OCI-LY7 (cell line): ENCODE results near the gene DHX34. TPM values are rescaled to one million over a fixed set of nuclear protein-coding genes. Genes with fewer than 3 reads are reported as not detected.
"Not testable (repeated sequence)": the region's sequence is repeated elsewhere in the genome, so short reads cannot be mapped to it uniquely, and the experiment has no call there.

ENCODE experiments used
- Bru-seq: library from RNA; stranded (reverse); fragments of 400-500 nt; gene quantifications from one replicate; lab custom pipeline; 2021; lab: Mats Ljungman, UMichigan
- BruChase-seq, 2 experiments: library from RNA; stranded (reverse); fragments of 400-500 nt; gene quantifications; one replicate each; lab custom pipeline; 2021; lab: Mats Ljungman, UMichigan
- BruUV-seq: library from RNA; stranded (reverse); fragments of 400-500 nt; replicated peaks from 2 replicates; lab custom pipeline; 2021; lab: Mats Ljungman, UMichigan
- CTCF ChIA-PET: fragments of 300-600 bp; sonication (Branson Sonifier 250); formaldehyde crosslinking; loops from one replicate; lab custom pipeline; 2022; ENCODE audit warnings: antibody characterized with exemption; ENCODE audit not compliant: unreplicated experiment; lab: Charles Lee
- POLR2A ChIA-PET: fragments of 300-600 bp; sonication (Branson Sonifier 250); formaldehyde crosslinking; loops from one replicate; lab custom pipeline; 2022; ENCODE audit warnings: antibody characterized with exemption; lab: Charles Lee
- DNase-seq: peaks from one replicate; pipeline ENCODE4 v3.0.0-alpha.2; 2015; ENCODE audit warnings: low spot score
- H2AFZ ChIP-seq: fragments of 200-600 bp; sonication (generic), shearing (Covaris generic); 2 replicates; pipeline ENCODE4 v1.6.1; 2014; ENCODE audit warnings: mild to moderate bottlenecking, antibody characterized with exemption, low read length, moderate library complexity
- H3K27ac ChIP-seq: fragments of 200-600 bp; sonication (generic); 2 replicates; pipeline ENCODE4 v1.5.1; 2014; ENCODE audit warnings: mixed run types, low read depth, mild to moderate bottlenecking, moderate library complexity, low read length, inconsistent platforms; ENCODE audit not compliant: poor library complexity, severe bottlenecking
- H3K36me3 ChIP-seq: fragments of 200-600 bp; sonication (generic); 2 replicates; pipeline ENCODE4 v1.6.1; 2014; ENCODE audit warnings: mild to moderate bottlenecking, antibody characterized with exemption, low read length, moderate library complexity, mixed read lengths; ENCODE audit not compliant: insufficient read depth
- H3K4me1 ChIP-seq: fragments of 200-600 bp; sonication (generic); 2 replicates; pipeline ENCODE4 v1.5.1; 2014; ENCODE audit warnings: mild to moderate bottlenecking, low read length; ENCODE audit not compliant: insufficient read depth, poor library complexity, severe bottlenecking
- H3K4me2 ChIP-seq: fragments of 200-600 bp; sonication (generic); 2 replicates; pipeline ENCODE4 v1.6.1; 2014; ENCODE audit warnings: mild to moderate bottlenecking, low read length
- H3K4me3 ChIP-seq: fragments of 200-600 bp; sonication (generic); 2 replicates; pipeline ENCODE4 v1.5.1; 2014; ENCODE audit warnings: mild to moderate bottlenecking, low read depth, low read length; ENCODE audit not compliant: poor library complexity, severe bottlenecking
- H3K79me2 ChIP-seq: fragments of 200-600 bp; sonication (generic); 2 replicates; pipeline ENCODE4 v1.6.1; 2016; ENCODE audit warnings: low read depth, mild to moderate bottlenecking, low read length, moderate library complexity, mixed read lengths; ENCODE audit not compliant: insufficient read depth
- H3K9me2 ChIP-seq: fragments of 200-600 bp; sonication (generic); 2 replicates; pipeline ENCODE4 v1.6.1; 2016; ENCODE audit warnings: mild to moderate bottlenecking, low read length, mixed read lengths; ENCODE audit not compliant: insufficient read depth
- H3K9me3 ChIP-seq: fragments of 200-600 bp; sonication (generic); 2 replicates; pipeline ENCODE4 v1.6.1; 2014; ENCODE audit warnings: mild to moderate bottlenecking, mixed run types, low read length, mixed read lengths
- H4K20me1 ChIP-seq: fragments of 200-600 bp; sonication (generic); 2 replicates; pipeline ENCODE4 v1.6.1; 2014; ENCODE audit warnings: mild to moderate bottlenecking, antibody characterized with exemption, low read length, moderate library complexity, mixed read lengths; ENCODE audit not compliant: insufficient read depth
- CTCF ChIP-seq: fragments of 200-600 bp; sonication (generic); conservative IDR thresholded peaks from 2 replicates; pipeline ENCODE4 v1.5.1; 2014; ENCODE audit warnings: mild to moderate bottlenecking, antibody characterized with exemption, low read length, moderate library complexity, mixed read lengths
- EZH2phosphoT487 ChIP-seq: fragments of 200-600 bp; sonication (generic); IDR thresholded peaks from 2 replicates; pipeline ENCODE4 v1.6.1; 2018; ENCODE audit warnings: low read depth, borderline replicate concordance, mild to moderate bottlenecking, mixed run types, antibody characterized with exemption, low read length, moderate library complexity, mixed read lengths
- intact Hi-C: fragments of 100-400 bp; cut with micrococcal nuclease; formaldehyde crosslinking; loops from one replicate; pipeline ENCODE4 v1.10.0; 2022; ENCODE audit not compliant: unreplicated experiment
- long read RNA-seq: library from polyadenylated mRNA; stranded (forward); transcript quantifications from one replicate; pipeline ENCODE4 v2.0.0, GENCODE V29; 2022
- total RNA-seq, 2 experiments: library from RNA; depleted of rRNA in 1 of 2; stranded (reverse); fragments of >200 nt in 1 of 2; shearing (Covaris generic) in 1 of 2; gene quantifications; 2 replicates each; pipeline ENCODE4 v1.2.3, GENCODE V29; 2014 to 2022

Gene DHX34
- total RNA-seq (2014; rRNA removed; shearing (Covaris generic)) (23.0 and 32.2 TPM in 2 replicates), total RNA-seq (2022) (18.9 and 19.7 TPM in 2 replicates), Bru-seq, nascent RNA (percentile 59 among the genes with signal in this experiment), BruChase-seq, experiment 1, labeled RNA remaining after a 6-hour chase (percentile 64 among the genes with signal in this experiment), BruChase-seq, experiment 2, labeled RNA remaining after a 2-hour chase (percentile 61 among the genes with signal in this experiment)
- long read RNA-seq, full-length matches to known transcripts: 5 of 30 reads
- long read RNA-seq, partial matches to known transcripts: 18 of 30 reads
- long read RNA-seq, other reads (novel, unspliced or antisense): 7 of 30 reads

- peak; percentile 99 for DNase-seq
- Histone ChIP-seq H3K4me1 (peaks cover 27% of the 10 kb centered on the region), H4K20me1 (no peaks in the 10 kb centered on the region), H3K9me2 (no peaks in the 10 kb centered on the region), H3K36me3 (peaks cover 28% of the 10 kb centered on the region), H3K4me3 (peak within 1 kb of the TSS; percentile 81), H3K4me2 (peak within 1 kb of the TSS; percentile 78), H3K9me3 (no peaks in the 10 kb centered on the region), H3K27ac (peak within 1 kb of the TSS; percentile 20), H3K79me2 (peaks cover 27% of the 10 kb centered on the region), H2AFZ (peak within 1 kb of the TSS; percentile 79; the same call in 1 of the 2 replicates)
- TF ChIP-seq EZH2phosphoT487: no peak
- TF ChIP-seq CTCF: peak; percentile 95
- CTCF ChIA-PET: interaction anchor here (0.5 to 2.0 kb wide), 9 partner anchors 15 to 1534 kb away, joined by 3 to 21 read pairs (median 3); partner anchors contain the start of gene KPTN
- POLR2A ChIA-PET: interaction anchor here (0.7 to 0.9 kb wide), 4 partner anchors 8 to 79 kb away, joined by 3 read pairs; no protein-coding TSS in a partner anchor
- intact Hi-C loops: no loop called here
- no TSS peak for BruUV-seq
Measured at GRCh38 chr19:47348819-47349795, at the start of gene DHX34. Gene DHX34, plus strand, starts transcription at chr19:47349315. Its CDS starts 3,716 bp downstream, at chr19:47353031.

GRCh38 chr19:47300867-47301266 lies 48.2 kb upstream of the DHX34 start:
- H2AFZ ChIP-seq, H3K9me2 ChIP-seq, DNase-seq, H3K27ac ChIP-seq, H3K9me3 ChIP-seq, H3K36me3 ChIP-seq, BruUV-seq, H3K4me1 ChIP-seq, intact Hi-C loops, H3K4me2 ChIP-seq, CTCF ChIA-PET, POLR2A ChIA-PET, H4K20me1 ChIP-seq, H3K79me2 ChIP-seq, H3K4me3 ChIP-seq: not testable (repeated sequence)

- H3K9me2 ChIP-seq: no peaks in the 10 kb centered on the region
- no peak overlapping the region for H3K4me2 ChIP-seq
- no peaks in the 10 kb centered on the region for H3K9me3 ChIP-seq
- TF ChIP-seq EZH2phosphoT487: no peak
- no peak for TF ChIP-seq CTCF
- H3K4me3 ChIP-seq: no peak overlapping the region
- no peaks in the 10 kb centered on the region for H4K20me1 ChIP-seq
- no peak for DNase-seq
- intact Hi-C loops: no loop called here
- H3K79me2 ChIP-seq: no peaks in the 10 kb centered on the region
- H3K27ac ChIP-seq: no peak overlapping the region
- CTCF ChIA-PET: no interaction called here
- H2AFZ ChIP-seq: no peak overlapping the region
- no TSS peak for BruUV-seq
- H3K4me1 ChIP-seq: peaks cover 8% of the 10 kb centered on the region
- POLR2A ChIA-PET: no interaction called here
- H3K36me3 ChIP-seq: no peaks in the 10 kb centered on the region
Measured at GRCh38 chr19:47302249-47302648, 46.9 kb upstream of the DHX34 start.
